Osteoblast (primary cell): ENCODE data around the gene NEBL. TPM values are rescaled to one million over a fixed set of nuclear protein-coding genes. Genes with fewer than 3 reads are reported as not detected.

Source experiments
- DNase-seq: peaks from one replicate; pipeline ENCODE4 v3.0.0; 2011; ENCODE audit warnings: low spot score, mixed read lengths; ENCODE audit not compliant: insufficient read length; ENCODE audit errors: missing footprints
- H2AFZ ChIP-seq: 2 replicates; pipeline ENCODE4 v1.6.0; 2011; ENCODE audit warnings: mild to moderate bottlenecking, low read length
- H3K27ac ChIP-seq: 2 replicates; pipeline ENCODE4 v1.5.1; 2011; ENCODE audit warnings: mild to moderate bottlenecking, low read depth, low read length, moderate library complexity
- H3K27me3 ChIP-seq: 2 replicates; pipeline ENCODE4 v1.6.0; 2012; ENCODE audit warnings: mild to moderate bottlenecking, control low read depth, inconsistent platforms, low read length, moderate library complexity; ENCODE audit not compliant: insufficient read depth
- H3K36me3 ChIP-seq: 2 replicates; pipeline ENCODE4 v1.5.1; 2011; ENCODE audit warnings: mild to moderate bottlenecking, low read length, control low read depth, moderate library complexity; ENCODE audit not compliant: insufficient read depth
- H3K4me1 ChIP-seq: 2 replicates; pipeline ENCODE4 v1.5.1; 2011; ENCODE audit warnings: mild to moderate bottlenecking, low read length, control low read depth, moderate library complexity; ENCODE audit not compliant: insufficient read depth
- H3K4me2 ChIP-seq: 2 replicates; pipeline ENCODE4 v1.6.0; 2011; ENCODE audit warnings: mild to moderate bottlenecking, low read length; ENCODE audit not compliant: insufficient read depth
- H3K4me3 ChIP-seq: fragments of 200-600 bp; sonication (generic); 3 replicates; pipeline ENCODE4 v1.5.1; 2012; ENCODE audit warnings: mild to moderate bottlenecking, low read length, inconsistent platforms; ENCODE audit not compliant: insufficient read depth
- H3K79me2 ChIP-seq: 2 replicates; pipeline ENCODE4 v1.6.0; 2012; ENCODE audit warnings: mild to moderate bottlenecking, low read length, control low read depth, inconsistent platforms; ENCODE audit not compliant: insufficient read depth
- H3K9me3 ChIP-seq: 2 replicates; pipeline ENCODE4 v1.5.1; 2011; ENCODE audit warnings: low read depth, low read length, control low read depth
- H4K20me1 ChIP-seq: 2 replicates; pipeline ENCODE4 v1.6.0; 2012; ENCODE audit warnings: mild to moderate bottlenecking, low read length, control low read depth; ENCODE audit not compliant: insufficient read depth
- small RNA-seq: library from RNA; depleted of rRNA; stranded (forward); fragments of <200 nt; gene quantifications from one replicate; pipeline ENCODE3, GENCODE V24; 2012
- total RNA-seq: library from RNA; depleted of rRNA; stranded (reverse); fragments of >200 nt; gene quantifications from 2 replicates; pipeline ENCODE4 v1.2.3, GENCODE V29; 2012
- TF ChIP-seq, protein P1 (sequence below): IDR thresholded peaks from 2 replicates; pipeline ENCODE4 v1.5.1; 2011; ENCODE audit warnings: mild to moderate bottlenecking, low read depth, low read length, moderate library complexity; ENCODE audit errors: extremely low read depth

Gene NEBL
- total RNA-seq, 1 donor = under 0.01 TPM

- peaks cover 2% of the 10 kb centered on the region for H3K9me3 ChIP-seq
- H3K27me3 ChIP-seq = no peaks in the 10 kb centered on the region
- no peaks in the 10 kb centered on the region for H4K20me1 ChIP-seq
- H3K79me2 ChIP-seq = no peaks in the 10 kb centered on the region
- TF ChIP-seq, protein P1, sequence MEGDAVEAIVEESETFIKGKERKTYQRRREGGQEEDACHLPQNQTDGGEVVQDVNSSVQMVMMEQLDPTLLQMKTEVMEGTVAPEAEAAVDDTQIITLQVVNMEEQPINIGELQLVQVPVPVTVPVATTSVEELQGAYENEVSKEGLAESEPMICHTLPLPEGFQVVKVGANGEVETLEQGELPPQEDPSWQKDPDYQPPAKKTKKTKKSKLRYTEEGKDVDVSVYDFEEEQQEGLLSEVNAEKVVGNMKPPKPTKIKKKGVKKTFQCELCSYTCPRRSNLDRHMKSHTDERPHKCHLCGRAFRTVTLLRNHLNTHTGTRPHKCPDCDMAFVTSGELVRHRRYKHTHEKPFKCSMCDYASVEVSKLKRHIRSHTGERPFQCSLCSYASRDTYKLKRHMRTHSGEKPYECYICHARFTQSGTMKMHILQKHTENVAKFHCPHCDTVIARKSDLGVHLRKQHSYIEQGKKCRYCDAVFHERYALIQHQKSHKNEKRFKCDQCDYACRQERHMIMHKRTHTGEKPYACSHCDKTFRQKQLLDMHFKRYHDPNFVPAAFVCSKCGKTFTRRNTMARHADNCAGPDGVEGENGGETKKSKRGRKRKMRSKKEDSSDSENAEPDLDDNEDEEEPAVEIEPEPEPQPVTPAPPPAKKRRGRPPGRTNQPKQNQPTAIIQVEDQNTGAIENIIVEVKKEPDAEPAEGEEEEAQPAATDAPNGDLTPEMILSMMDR = no peak
- no peak overlapping the region for H3K4me3 ChIP-seq
- H3K4me1 ChIP-seq = no peaks in the 10 kb centered on the region
- no peak for DNase-seq
- H2AFZ ChIP-seq = no peak overlapping the region
- H3K4me2 ChIP-seq = no peak overlapping the region
- no peak overlapping the region for H3K27ac ChIP-seq
- H3K36me3 ChIP-seq = no peaks in the 10 kb centered on the region
Observed at GRCh38 chr10:20740120-20740519, 157.0 kb downstream of the NEBL start.

DNA sequence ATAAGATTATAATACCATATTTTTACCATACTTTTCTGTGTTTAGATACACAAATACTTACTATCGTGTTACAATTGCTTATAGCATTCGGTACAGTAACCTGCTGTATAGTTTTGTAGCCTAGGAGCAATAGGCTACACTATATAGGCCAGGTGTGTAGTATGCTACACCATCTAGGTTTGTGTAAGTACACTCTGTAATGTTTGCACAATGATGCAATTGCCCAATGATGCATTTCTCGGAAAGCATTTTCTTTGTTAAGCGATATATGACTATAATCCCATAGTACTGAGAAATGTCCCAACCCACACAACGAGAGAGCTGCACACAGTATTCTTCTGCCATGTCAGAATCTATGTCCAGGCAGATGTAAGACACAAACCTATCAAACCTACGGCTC lies 160.0 kb downstream of the NEBL start:
- no peak for DNase-seq
- Histone ChIP-seq H4K20me1 (no peaks in the 10 kb centered on the region), H3K27ac (no peak overlapping the region), H3K9me3 (peaks cover 2% of the 10 kb centered on the region), H3K4me3 (no peak overlapping the region), H3K4me2 (no peak overlapping the region), H3K4me1 (no peaks in the 10 kb centered on the region), H3K27me3 (no peaks in the 10 kb centered on the region), H3K36me3 (no peaks in the 10 kb centered on the region), H2AFZ (no peak overlapping the region), H3K79me2 (no peaks in the 10 kb centered on the region)
- TF ChIP-seq, protein P1 = no peak

Small RNA genes lying within 50 kb of the gene (small RNA-seq; reads per million reads assigned to genes)
- gene AL157398.1 (not detected), gene MTND1P21 (not detected)
